ENCODE measurements around the gene ARHGEF10L. TPM values are rescaled to one million over a fixed set of nuclear protein-coding genes. Genes with fewer than 3 reads are reported as not detected.

The ARHGEF10L gene
- total RNA-seq, 2 donors from 2014 or later, result 26.0 to 39.7 TPM

DNA sequence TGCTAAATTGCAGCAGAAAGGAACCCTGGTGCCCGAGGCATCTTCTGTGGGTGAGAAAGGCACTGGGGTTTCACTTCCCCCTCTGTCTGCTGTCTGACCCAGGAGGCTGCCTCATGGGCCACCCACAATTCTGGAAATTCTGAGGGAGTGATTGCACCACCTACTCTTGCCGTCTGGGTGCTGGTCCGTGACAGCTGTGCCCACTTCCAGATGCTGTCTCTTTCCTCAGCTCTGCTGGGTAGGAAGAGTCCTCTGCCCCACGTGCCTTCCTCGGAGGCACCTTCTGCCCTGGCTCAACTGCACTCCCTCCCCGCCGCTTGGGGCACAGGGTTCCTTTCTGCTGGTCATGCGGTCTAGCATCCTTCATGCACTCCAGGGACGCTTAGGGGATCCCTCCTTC is 96.3 kb downstream of the ARHGEF10L start:
- no peak for TF ChIP-seq POLR2AphosphoS5 (IDR thresholded peaks at IDR 0.05)
- TF ChIP-seq, protein P1, sequence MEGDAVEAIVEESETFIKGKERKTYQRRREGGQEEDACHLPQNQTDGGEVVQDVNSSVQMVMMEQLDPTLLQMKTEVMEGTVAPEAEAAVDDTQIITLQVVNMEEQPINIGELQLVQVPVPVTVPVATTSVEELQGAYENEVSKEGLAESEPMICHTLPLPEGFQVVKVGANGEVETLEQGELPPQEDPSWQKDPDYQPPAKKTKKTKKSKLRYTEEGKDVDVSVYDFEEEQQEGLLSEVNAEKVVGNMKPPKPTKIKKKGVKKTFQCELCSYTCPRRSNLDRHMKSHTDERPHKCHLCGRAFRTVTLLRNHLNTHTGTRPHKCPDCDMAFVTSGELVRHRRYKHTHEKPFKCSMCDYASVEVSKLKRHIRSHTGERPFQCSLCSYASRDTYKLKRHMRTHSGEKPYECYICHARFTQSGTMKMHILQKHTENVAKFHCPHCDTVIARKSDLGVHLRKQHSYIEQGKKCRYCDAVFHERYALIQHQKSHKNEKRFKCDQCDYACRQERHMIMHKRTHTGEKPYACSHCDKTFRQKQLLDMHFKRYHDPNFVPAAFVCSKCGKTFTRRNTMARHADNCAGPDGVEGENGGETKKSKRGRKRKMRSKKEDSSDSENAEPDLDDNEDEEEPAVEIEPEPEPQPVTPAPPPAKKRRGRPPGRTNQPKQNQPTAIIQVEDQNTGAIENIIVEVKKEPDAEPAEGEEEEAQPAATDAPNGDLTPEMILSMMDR (IDR thresholded peaks at IDR 0.05), result no peak
- no peak for TF ChIP-seq POLR2A (IDR thresholded peaks at IDR 0.05)
- H3K36me3 ChIP-seq, result peaks cover 5 to 9% of the 10 kb centered on the region in 2 donors
- no peaks in the 10 kb centered on the region for H3K27me3 ChIP-seq (replicated peaks; ENCODE audit: insufficient read depth)
- WGBS, result 82% methylated on average over 9 of the region's 9 CpGs
- H3K4me3 ChIP-seq, result no peak overlapping the region
- H3K4me1 ChIP-seq (replicated peaks), result no peaks in the 10 kb centered on the region
- no peaks in the 10 kb centered on the region for H3K9me3 ChIP-seq
- DNase-seq (ENCODE audit: low spot score), result no peak
- H3K27ac ChIP-seq, result no peak overlapping the region
- intact Hi-C loops (cut with DNase I), result no loop called here

DNA sequence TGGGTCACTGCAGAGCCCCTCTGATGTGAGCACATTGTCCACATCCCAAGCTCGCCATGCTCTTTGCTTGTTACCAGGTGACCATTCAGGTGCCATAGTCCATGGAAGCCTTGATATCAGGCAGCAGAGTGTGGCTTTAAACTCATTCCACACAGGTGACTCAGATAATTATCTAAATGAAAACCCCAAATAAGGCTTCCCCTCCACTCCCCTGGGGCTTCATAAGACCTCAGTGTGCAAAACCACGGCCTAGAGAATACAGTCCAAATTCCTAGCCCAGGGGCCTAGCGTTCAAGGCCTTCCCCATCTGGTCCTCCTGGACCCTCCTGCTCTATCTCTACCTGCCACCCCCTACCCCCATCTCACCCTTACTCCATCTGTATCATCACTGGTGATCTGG is 97.1 kb downstream of the ARHGEF10L start:
- intact Hi-C loops (cut with DNase I), result no loop called here
- DNase-seq (ENCODE audit: low spot score), result no peak
- H3K9me3 ChIP-seq, result no peaks in the 10 kb centered on the region
- H3K36me3 ChIP-seq, result peaks cover 5 to 9% of the 10 kb centered on the region in 2 donors
- no peaks in the 10 kb centered on the region for H3K4me1 ChIP-seq (replicated peaks)
- H3K27me3 ChIP-seq (replicated peaks; ENCODE audit: insufficient read depth), result no peaks in the 10 kb centered on the region
- H3K27ac ChIP-seq, result no peak overlapping the region
- 83% methylated on average over 3 of the region's 3 CpGs for WGBS
- no peak overlapping the region for H3K4me3 ChIP-seq
- TF ChIP-seq POLR2A (IDR thresholded peaks at IDR 0.05) (no peak), POLR2AphosphoS5 (IDR thresholded peaks at IDR 0.05) (no peak)
- TF ChIP-seq, protein P1 (IDR thresholded peaks at IDR 0.05), result no peak

DNA sequence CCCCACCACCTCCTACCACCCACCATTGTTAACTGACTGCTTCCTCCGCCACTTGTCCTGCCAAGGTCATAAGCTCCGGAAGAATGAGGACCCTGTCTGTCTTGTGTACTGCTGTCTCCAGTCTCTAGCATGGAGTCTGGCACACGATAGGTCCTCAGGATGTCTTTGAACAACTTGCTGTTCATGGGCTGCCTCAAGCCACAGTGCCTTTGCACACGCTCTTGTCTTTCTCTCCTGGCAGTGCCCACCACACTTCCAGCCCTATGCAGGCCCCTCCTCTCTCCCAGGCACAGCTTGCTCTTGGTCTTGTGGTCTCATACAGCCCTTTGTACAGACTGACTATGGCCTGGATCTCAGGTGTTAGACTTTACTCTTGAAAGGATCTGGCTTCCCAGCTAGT is 97.6 kb downstream of the ARHGEF10L start:
- no peaks in the 10 kb centered on the region for H3K4me1 ChIP-seq (replicated peaks)
- no peak overlapping the region for H3K27ac ChIP-seq
- H3K9me3 ChIP-seq, result no peaks in the 10 kb centered on the region
- intact Hi-C loops (cut with DNase I), result no loop called here
- no peaks in the 10 kb centered on the region for H3K27me3 ChIP-seq (replicated peaks; ENCODE audit: insufficient read depth)
- H3K4me3 ChIP-seq, result no peak overlapping the region
- TF ChIP-seq POLR2A (IDR thresholded peaks at IDR 0.05) (no peak), POLR2AphosphoS5 (IDR thresholded peaks at IDR 0.05) (no peak)
- TF ChIP-seq, protein P1 (IDR thresholded peaks at IDR 0.05), result no peak
- no peak for DNase-seq (ENCODE audit: low spot score)
- WGBS, result 96% methylated on average over 4 of the region's 4 CpGs
- peaks cover 5 to 9% of the 10 kb centered on the region in 2 donors for H3K36me3 ChIP-seq

DNA sequence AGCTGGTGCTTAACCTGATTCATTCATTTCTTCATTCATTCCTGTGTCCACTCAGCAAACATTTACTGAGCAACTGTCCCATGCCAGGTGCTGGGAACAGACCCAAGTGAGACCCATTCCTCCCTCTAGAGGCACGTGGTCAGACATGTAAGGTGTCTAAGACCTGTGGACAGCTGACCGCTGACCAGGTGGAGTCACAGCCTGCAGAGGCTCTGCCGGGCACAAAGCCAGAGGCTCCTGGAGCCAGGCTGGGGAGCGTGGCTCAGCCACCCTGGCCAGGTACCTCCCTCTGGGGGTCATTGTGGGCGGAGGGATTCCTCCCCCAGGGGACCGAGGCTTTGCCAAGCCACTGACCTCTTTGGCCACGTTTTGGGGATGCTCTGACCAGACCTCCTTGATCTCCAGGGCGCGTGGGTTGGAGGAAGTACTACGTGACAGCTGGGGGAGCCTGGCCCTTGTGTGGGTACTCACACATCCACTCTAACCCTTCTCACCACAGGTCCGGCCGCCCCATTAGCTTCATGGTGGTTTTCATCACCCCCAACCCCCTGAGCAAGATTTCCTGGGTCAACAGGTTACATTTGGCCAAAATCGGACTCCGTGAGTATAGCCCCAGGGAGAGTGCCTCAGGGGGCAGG is 100.3 kb downstream of the ARHGEF10L start:
- H3K27ac ChIP-seq, result no peak overlapping the region
- no peaks in the 10 kb centered on the region for H3K4me1 ChIP-seq (replicated peaks)
- WGBS, result 86% methylated on average over 14 of the region's 14 CpGs
- H3K27me3 ChIP-seq (replicated peaks; ENCODE audit: insufficient read depth), result no peaks in the 10 kb centered on the region
- peaks cover 5 to 7% of the 10 kb centered on the region in 2 donors for H3K36me3 ChIP-seq
- H3K9me3 ChIP-seq, result no peaks in the 10 kb centered on the region
- no peak for DNase-seq (ENCODE audit: low spot score)
- intact Hi-C loops (cut with DNase I), result no loop called here
- TF ChIP-seq POLR2AphosphoS5 (IDR thresholded peaks at IDR 0.05), result no peak
- TF ChIP-seq, protein P1 (IDR thresholded peaks at IDR 0.05), result no peak
- no peak for TF ChIP-seq POLR2A (IDR thresholded peaks at IDR 0.05)
- H3K4me3 ChIP-seq, result no peak overlapping the region

DNA sequence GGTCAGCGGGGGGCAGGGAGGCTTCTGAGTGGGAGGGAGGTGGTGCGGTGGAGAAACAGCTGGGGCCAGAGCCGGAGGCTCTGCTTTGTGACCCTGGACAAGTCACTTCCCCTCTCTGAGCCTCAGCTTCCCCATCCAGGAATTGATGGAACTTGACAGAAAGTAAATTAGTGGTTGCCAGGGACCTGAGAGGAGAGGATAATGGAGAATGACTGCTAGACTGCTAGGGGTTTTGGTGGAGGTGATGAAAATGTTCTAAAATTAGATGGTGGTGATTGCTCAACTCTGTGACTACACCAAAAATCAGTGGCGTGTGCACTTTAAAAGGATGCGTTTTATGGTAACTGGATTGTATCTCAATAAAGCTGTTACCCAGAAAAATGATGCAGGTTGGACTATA is 100.9 kb downstream of the ARHGEF10L start:
- H3K9me3 ChIP-seq, result no peaks in the 10 kb centered on the region
- TF ChIP-seq POLR2AphosphoS5 (IDR thresholded peaks at IDR 0.05) (no peak), POLR2A (IDR thresholded peaks at IDR 0.05) (no peak)
- TF ChIP-seq, protein P1 (IDR thresholded peaks at IDR 0.05), result no peak
- H3K27me3 ChIP-seq (replicated peaks; ENCODE audit: insufficient read depth), result no peaks in the 10 kb centered on the region
- no peak overlapping the region for H3K4me3 ChIP-seq
- no peaks in the 10 kb centered on the region for H3K4me1 ChIP-seq (replicated peaks)
- H3K27ac ChIP-seq, result no peak overlapping the region
- peaks cover 2 to 5% of the 10 kb centered on the region in 2 donors for H3K36me3 ChIP-seq
- 85% methylated on average over 5 of the region's 5 CpGs for WGBS
- no peak for DNase-seq (ENCODE audit: low spot score)
- intact Hi-C loops (cut with DNase I), result no loop called here

All from prostate gland (tissue), 2 donors.